IgD-negative memory B cell (primary cell): ENCODE measurements around the gene TPGS1. TPM values are rescaled to one million over a fixed set of nuclear protein-coding genes. Genes with fewer than 3 reads are reported as not detected.
"Not testable (repeated sequence)": the region's sequence is repeated elsewhere in the genome, so short reads cannot be mapped to it uniquely, and the experiment has no call there.

Source experiments
- H3K27ac Mint-ChIP-seq, 3 donors: one replicate each; pipeline ENCODE4 v1.8.0; 2020 to 2022; ENCODE audit warnings: mild to moderate bottlenecking in 3 of 3, mixed read lengths in 3 of 3, moderate library complexity in 1 of 3
- H3K27me3 Mint-ChIP-seq: one replicate; pipeline ENCODE4 v1.8.0; 2021; ENCODE audit warnings: mixed read lengths
- H3K36me3 Mint-ChIP-seq: one replicate; pipeline ENCODE4 v1.8.0; 2020; ENCODE audit warnings: mild to moderate bottlenecking, mixed read lengths
- H3K4me1 Mint-ChIP-seq, 3 donors: one replicate each; pipeline ENCODE4 v1.8.0; 2020 to 2022; ENCODE audit warnings: mixed read lengths in 3 of 3, mild to moderate bottlenecking in 1 of 3
- H3K4me3 Mint-ChIP-seq, 4 donors: one replicate each; pipeline ENCODE4 v1.8.0; 2020 to 2022; ENCODE audit warnings: mild to moderate bottlenecking in 4 of 4, mixed read lengths in 4 of 4, moderate library complexity in 3 of 4
- H3K9me3 Mint-ChIP-seq, 3 donors: one replicate each; pipeline ENCODE4 v1.8.0; 2020 to 2021; ENCODE audit warnings: mixed read lengths in 3 of 3, mild to moderate bottlenecking in 1 of 3
- polyA plus RNA-seq: library from polyadenylated mRNA; unstranded; fragments of 300-500 nt; fragmentation: Illumina TruSeq; gene quantifications from one replicate; pipeline ENCODE4 v1.2.3, GENCODE V29; 2021

TPGS1 gene
- polyA plus RNA-seq, 1 donor from 2014 or later = 13.8 TPM

DNA sequence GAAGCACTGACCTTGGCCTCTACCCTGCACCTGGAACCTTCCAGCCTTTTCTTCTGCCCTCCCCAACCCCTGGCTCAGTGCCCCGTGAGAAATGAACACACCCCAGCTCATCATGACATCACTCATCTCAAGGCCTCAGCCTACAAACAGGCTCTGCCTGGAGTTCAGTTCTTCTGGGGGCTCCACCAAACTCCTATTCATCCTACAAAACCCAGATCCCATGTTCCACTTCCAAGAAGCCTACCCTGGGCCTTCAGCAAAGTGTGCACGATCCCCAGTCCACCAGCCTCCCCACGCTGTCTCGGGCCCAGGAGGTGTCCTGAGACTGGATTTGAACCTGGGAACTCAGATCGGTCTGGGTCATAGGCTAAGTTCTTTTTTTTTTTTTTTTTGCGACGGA is 37.5 kb upstream of the TPGS1 start:
- Mint-ChIP-seq H3K9me3 (no peaks in the 10 kb centered on the region), H3K27ac (no peak overlapping the region), H3K27me3 (peaks cover 2% of the 10 kb centered on the region), H3K4me1 (no peaks in the 10 kb centered on the region), H3K36me3 (no peaks in the 10 kb centered on the region), H3K4me3 (peak overlapping the region in 1 of 4 donors; percentile 67)

DNA sequence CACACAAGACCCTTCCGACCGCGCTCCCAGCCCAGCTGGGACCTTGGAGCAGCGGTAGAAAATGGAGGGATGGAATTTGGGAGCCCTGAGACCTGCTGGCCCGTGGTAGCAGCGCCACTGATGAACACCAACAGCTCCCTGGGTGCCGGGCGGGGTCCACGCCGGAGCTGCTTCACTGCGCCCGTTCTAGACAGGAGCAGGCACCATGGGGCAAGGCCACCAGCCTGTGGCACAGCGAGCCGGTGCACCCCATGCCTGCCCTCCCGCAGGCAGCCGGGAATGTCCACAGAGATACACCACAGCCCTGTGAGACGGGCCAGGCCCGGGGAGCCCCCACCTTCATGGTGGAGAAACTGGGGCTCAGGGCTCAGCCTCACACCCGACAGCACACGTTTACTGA is 36.6 kb upstream of the TPGS1 start:
- Mint-ChIP-seq H3K27ac (no peak overlapping the region), H3K9me3 (no peaks in the 10 kb centered on the region), H3K27me3 (peaks cover 5% of the 10 kb centered on the region), H3K4me1 (no peaks in the 10 kb centered on the region), H3K4me3 (no peak overlapping the region), H3K36me3 (no peaks in the 10 kb centered on the region)

DNA sequence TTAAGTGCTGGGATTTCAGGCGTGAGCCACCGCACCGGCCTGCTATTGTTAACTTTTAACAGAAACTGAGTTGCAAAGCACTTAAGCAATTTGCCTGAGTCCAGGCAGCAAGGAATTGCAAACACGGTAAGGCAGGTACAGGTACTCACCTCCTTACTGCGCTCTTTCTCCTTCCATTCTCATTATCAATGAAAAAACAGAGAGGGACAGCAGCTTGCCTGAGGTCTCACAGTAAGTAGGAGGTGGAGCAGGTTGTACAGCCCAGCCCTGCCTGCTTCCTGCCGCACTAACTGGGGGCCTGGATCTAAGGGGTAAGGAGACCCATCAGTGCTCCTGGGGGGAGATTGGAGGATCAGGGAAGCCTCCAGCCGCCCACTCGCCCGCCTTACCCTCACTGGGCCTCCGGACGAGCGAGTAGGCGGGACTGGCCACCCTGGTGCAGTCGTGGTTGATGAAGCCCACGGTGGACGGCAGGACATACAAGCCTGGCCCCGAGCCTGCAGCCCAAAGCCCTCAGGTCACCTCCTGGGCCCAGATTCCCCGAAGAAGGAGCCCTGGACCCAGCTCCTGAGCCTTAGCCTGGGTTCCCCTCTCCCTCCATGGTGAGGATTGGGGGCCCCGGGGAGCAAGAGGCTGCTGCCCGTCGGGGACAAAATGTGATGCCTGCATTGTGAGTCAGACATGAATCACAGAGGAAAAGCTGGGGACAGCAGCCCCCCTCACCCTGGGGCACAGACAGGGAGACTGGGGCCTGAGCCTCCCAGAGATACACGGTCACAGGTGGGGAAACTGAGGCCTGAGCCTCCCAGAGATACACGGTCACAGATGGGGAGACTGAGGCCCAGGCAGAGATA is 35.1 kb upstream of the TPGS1 start:
- no peak overlapping the region for H3K27ac Mint-ChIP-seq
- H3K27me3 Mint-ChIP-seq = peaks cover 5% of the 10 kb centered on the region
- no peaks in the 10 kb centered on the region for H3K4me1 Mint-ChIP-seq
- no peaks in the 10 kb centered on the region for H3K9me3 Mint-ChIP-seq
- no peak overlapping the region for H3K4me3 Mint-ChIP-seq
- H3K36me3 Mint-ChIP-seq = no peaks in the 10 kb centered on the region

- Mint-ChIP-seq H3K27ac (no peak overlapping the region), H3K27me3 (peaks cover 5% of the 10 kb centered on the region), H3K9me3 (no peaks in the 10 kb centered on the region), H3K36me3 (no peaks in the 10 kb centered on the region), H3K4me1 (peaks cover 0 to 1% (median 0%) of the 10 kb centered on the region in 3 donors), H3K4me3 (no peak overlapping the region)
Measured at GRCh38 chr19:474126-475078, 32.9 kb upstream of the TPGS1 start.

DNA sequence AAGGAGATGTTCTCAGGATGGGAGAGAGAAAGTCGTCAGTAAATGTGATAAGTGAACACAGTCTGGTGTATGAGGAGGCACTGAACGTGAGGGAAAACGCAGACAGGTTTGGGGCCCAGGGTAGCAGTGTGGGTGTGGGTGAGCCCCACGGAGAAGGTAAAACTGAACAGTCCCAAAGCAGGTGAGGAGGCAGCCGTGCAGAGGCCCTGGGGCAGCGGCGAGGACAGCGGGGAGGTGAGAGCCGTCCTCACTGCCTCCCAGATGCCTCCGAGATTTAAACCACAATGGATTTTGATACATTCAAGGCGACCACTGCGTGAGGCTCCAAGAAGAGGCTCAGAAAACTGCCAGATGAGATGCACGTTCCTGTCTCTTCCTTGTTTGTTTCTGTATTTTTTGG is 31.9 kb upstream of the TPGS1 start:
- H3K36me3 Mint-ChIP-seq = no peaks in the 10 kb centered on the region
- H3K9me3 Mint-ChIP-seq = peaks cover 0 to 4% (median 0%) of the 10 kb centered on the region in 3 donors
- peaks cover 5% of the 10 kb centered on the region for H3K27me3 Mint-ChIP-seq
- H3K4me1 Mint-ChIP-seq = peaks cover 0 to 1% (median 0%) of the 10 kb centered on the region in 3 donors
- no peak overlapping the region for H3K4me3 Mint-ChIP-seq
- peak overlapping the region in 1 of 3 donors; percentile 29 for H3K27ac Mint-ChIP-seq

DNA sequence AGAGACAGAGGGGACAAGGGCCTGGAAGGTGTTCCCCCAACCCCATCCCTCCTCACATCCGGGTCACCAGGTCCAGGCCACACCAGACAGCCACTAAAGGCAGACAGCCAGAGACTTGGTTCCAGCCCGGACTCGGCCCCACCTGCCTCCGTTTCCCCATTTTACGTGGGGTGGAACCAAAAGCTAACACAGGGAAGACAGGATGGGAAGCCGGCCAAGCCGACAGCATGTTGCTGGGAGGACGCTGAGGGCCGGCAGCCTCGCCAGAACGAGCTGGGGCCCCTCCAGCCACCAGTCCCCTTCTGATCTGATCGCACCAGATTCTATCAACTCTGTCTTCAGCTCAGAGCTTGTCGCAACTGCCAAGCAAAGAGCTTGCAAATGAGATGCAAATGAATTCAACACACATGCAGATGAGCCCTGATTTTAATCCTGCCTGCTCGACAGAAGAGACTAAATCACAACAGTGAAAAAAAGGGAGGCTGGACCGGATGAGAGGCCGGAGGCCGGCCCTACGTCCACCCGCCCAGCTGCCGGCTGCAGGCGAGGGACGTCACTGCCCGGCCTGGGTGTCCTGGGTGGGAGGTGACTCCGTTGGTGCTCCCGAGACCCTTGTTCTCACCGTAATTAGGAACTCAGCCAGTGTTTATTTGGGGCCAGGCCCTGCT is 28.9 kb upstream of the TPGS1 start:
- peak overlapping the region in 2 of 3 donors; percentile 31 to 43 for H3K27ac Mint-ChIP-seq
- peaks cover 0 to 4% (median 0%) of the 10 kb centered on the region in 3 donors for H3K9me3 Mint-ChIP-seq
- H3K27me3 Mint-ChIP-seq = peaks cover 3% of the 10 kb centered on the region
- no peak overlapping the region for H3K4me3 Mint-ChIP-seq
- H3K4me1 Mint-ChIP-seq = peaks cover 0 to 1% (median 0%) of the 10 kb centered on the region in 3 donors
- no peaks in the 10 kb centered on the region for H3K36me3 Mint-ChIP-seq

- H3K36me3 Mint-ChIP-seq = no peaks in the 10 kb centered on the region
- H3K27me3 Mint-ChIP-seq = peaks cover 3% of the 10 kb centered on the region
- H3K9me3 Mint-ChIP-seq = peaks cover 0 to 4% (median 0%) of the 10 kb centered on the region in 3 donors
- H3K4me1 Mint-ChIP-seq = peaks cover 0 to 1% (median 0%) of the 10 kb centered on the region in 3 donors
- H3K27ac Mint-ChIP-seq = peak overlapping the region in 2 of 3 donors; percentile 10 to 21
- no peak overlapping the region for H3K4me3 Mint-ChIP-seq
Measured at GRCh38 chr19:478976-479375, 28.3 kb upstream of the TPGS1 start.

DNA sequence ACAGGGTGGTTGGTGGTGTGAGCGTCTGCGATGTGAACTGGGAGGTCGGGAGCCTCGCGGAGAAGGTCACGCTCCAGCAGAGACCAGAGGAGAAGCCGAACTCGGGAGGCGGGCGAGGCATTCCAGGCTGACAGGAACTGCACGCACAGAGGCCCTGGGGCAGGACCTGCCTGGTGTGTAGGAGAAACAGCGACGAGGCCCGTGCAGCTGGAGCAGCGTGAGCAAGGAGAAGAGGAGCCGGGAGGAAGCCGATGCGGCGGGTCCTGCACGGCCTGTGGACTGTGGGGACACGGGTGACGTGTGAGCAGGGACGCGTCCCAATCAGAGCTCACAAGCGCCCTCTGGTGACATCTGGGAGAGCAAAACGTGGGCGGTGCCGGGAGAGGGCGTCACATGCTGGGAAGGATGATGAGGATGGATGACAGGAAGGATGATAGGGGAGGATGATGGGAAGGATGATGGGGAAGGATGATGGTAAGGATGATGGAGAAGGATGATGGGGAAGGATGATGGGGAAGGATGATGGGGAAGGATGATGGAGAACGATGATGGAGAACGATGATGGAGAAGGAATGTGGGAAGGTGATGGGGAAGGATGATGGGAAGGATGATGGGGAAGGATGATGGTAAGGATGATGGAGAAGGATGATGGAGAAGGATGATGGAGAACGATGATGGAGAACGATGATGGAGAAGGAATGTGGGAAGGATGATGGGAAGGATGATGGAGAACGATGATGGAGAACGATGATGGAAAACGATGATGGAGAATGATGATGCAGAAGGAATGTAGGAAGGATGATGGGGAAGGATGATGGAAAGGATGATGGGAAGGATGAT is 27.1 kb upstream of the TPGS1 start:
- H3K27me3 Mint-ChIP-seq = peaks cover 2% of the 10 kb centered on the region

GRCh38 chr19:481100-481499 is 26.2 kb upstream of the TPGS1 start:
- H3K9me3 Mint-ChIP-seq, H3K4me3 Mint-ChIP-seq, H3K36me3 Mint-ChIP-seq, H3K27me3 Mint-ChIP-seq, H3K4me1 Mint-ChIP-seq: not testable (repeated sequence)
- peak overlapping the region in 1 of 3 donors; percentile 74 for H3K27ac Mint-ChIP-seq

More for the DNA sequence above, 27.1 kb upstream of the TPGS1 start:
- H3K4me1 Mint-ChIP-seq = peaks cover 0 to 1% (median 0%) of the 10 kb centered on the region in 3 donors
- peak overlapping the region; percentile 43 to 93 (median 89) for H3K27ac Mint-ChIP-seq
- no peaks in the 10 kb centered on the region for H3K36me3 Mint-ChIP-seq
- H3K4me3 Mint-ChIP-seq = peak overlapping the region in 2 of 4 donors; percentile 40 to 86
- peaks cover 0 to 4% (median 0%) of the 10 kb centered on the region in 3 donors for H3K9me3 Mint-ChIP-seq

- Mint-ChIP-seq H3K27me3 (peaks cover 4% of the 10 kb centered on the region), H3K36me3 (no peaks in the 10 kb centered on the region), H3K4me1 (peaks cover 0 to 1% (median 0%) of the 10 kb centered on the region in 3 donors), H3K27ac (peak overlapping the region in 1 of 3 donors; percentile 7), H3K4me3 (peak overlapping the region in 2 of 4 donors; percentile 12 to 28), H3K9me3 (peaks cover 0 to 4% (median 0%) of the 10 kb centered on the region in 3 donors)
Measured at GRCh38 chr19:482186-483041, 24.9 kb upstream of the TPGS1 start.

- Mint-ChIP-seq H3K9me3 (peaks cover 0 to 4% (median 0%) of the 10 kb centered on the region in 3 donors), H3K36me3 (no peaks in the 10 kb centered on the region), H3K27me3 (peaks cover 4% of the 10 kb centered on the region), H3K27ac (peak overlapping the region in 1 of 3 donors; percentile 26), H3K4me1 (peaks cover 0 to 3% (median 0%) of the 10 kb centered on the region in 3 donors), H3K4me3 (no peak overlapping the region)
Measured at GRCh38 chr19:483332-484072, 23.8 kb upstream of the TPGS1 start.

GRCh38 chr19:484494-484893 is 22.8 kb upstream of the TPGS1 start:
- H3K9me3 Mint-ChIP-seq = peaks cover 0 to 4% (median 0%) of the 10 kb centered on the region in 3 donors
- peaks cover 0 to 2% (median 0%) of the 10 kb centered on the region in 3 donors for H3K4me1 Mint-ChIP-seq
- peaks cover 4% of the 10 kb centered on the region for H3K27me3 Mint-ChIP-seq
- H3K4me3 Mint-ChIP-seq = no peak overlapping the region
- H3K36me3 Mint-ChIP-seq = no peaks in the 10 kb centered on the region
- H3K27ac Mint-ChIP-seq = peak overlapping the region in 1 of 3 donors; percentile 35
